Activated CD4-positive, alpha-beta T cell treated with anti-CD3 and anti-CD28 coated beads, Interleukin-2, amount 50 U/mL, for 16 hours (primary cell): ENCODE results near the gene CNTFR.

Experiments
- DNase-seq: peaks from one replicate; pipeline ENCODE4 v3.0.0-alpha.2; 2020

CNTFR gene

GRCh38 chr9:34521406-34522045, 68.0 kb downstream of the CNTFR start:
- no peak for DNase-seq

- DNase-seq: no peak
These were observed 68.8 kb downstream of the CNTFR start for GRCh38 chr9:34520505-34521385.

- DNase-seq: no peak
These were observed 69.4 kb downstream of the CNTFR start for GRCh38 chr9:34520096-34520495.

GRCh38 chr9:34519321-34520020, 70.1 kb downstream of the CNTFR start:
- DNase-seq: no peak

GRCh38 chr9:34518896-34519295, 70.6 kb downstream of the CNTFR start:
- no peak for DNase-seq

GRCh38 chr9:34518110-34518616, 71.4 kb downstream of the CNTFR start:
- no peak for DNase-seq

GRCh38 chr9:34517185-34517584, 72.3 kb downstream of the CNTFR start:
- DNase-seq: no peak

GRCh38 chr9:34515959-34516358, 73.6 kb downstream of the CNTFR start:
- DNase-seq: no peak

- DNase-seq: no peak
These were observed 74.7 kb downstream of the CNTFR start for GRCh38 chr9:34514816-34515215.

GRCh38 chr9:34514401-34514800, 75.1 kb downstream of the CNTFR start:
- no peak for DNase-seq

GRCh38 chr9:34513567-34514214, 75.8 kb downstream of the CNTFR start:
- DNase-seq: no peak

GRCh38 chr9:34512131-34513078, 77.1 kb downstream of the CNTFR start:
- no peak for DNase-seq

- DNase-seq: no peak
These were observed 78.7 kb downstream of the CNTFR start for GRCh38 chr9:34510497-34511468.

GRCh38 chr9:34508951-34509350, 80.6 kb downstream of the CNTFR start:
- no peak for DNase-seq

- DNase-seq: no peak
These were observed 81.1 kb downstream of the CNTFR start for GRCh38 chr9:34508463-34508862.

- no peak for DNase-seq
These were observed 81.6 kb downstream of the CNTFR start for GRCh38 chr9:34507966-34508365.

- no peak for DNase-seq
These were observed 82.0 kb downstream of the CNTFR start for GRCh38 chr9:34507556-34507955.

- DNase-seq: no peak
These were observed 82.9 kb downstream of the CNTFR start for GRCh38 chr9:34506623-34507022.

- DNase-seq: no peak
These were observed 84.0 kb downstream of the CNTFR start for GRCh38 chr9:34505370-34506120.

- DNase-seq: no peak
These were observed 86.1 kb downstream of the CNTFR start for GRCh38 chr9:34503406-34503805.
